HG03135 (cell line): ENCODE measurements around the gene CDK14.

Experiments
- ATAC-seq: cut with Tn5 transposase; IDR thresholded peaks from one replicate; pipeline ENCODE4 v1.9.1; 2021; ENCODE audit warnings: mild to moderate bottlenecking, moderate library complexity; ENCODE audit not compliant: unreplicated experiment

The CDK14 gene

DNA sequence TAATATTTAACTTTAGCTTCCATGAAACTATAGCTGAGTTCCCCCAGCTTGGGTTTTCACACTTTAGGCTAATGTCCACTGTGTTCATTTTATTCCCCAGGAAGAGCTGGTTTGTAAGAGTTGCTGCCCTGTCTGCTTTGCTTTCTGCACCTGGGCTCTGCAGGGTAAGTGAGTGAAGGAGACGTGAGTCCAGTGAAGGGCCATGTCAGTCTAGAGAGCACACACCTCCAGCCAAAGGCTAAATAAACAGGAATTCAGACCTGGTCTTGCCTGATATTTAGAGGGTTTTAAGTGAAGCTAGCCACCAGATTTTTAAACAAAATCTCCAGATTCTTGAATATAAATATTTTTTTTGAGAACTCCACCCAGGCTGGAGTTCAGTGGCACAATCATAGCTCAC, 643.7 kb downstream of the CDK14 start:
- no peak for ATAC-seq

DNA sequence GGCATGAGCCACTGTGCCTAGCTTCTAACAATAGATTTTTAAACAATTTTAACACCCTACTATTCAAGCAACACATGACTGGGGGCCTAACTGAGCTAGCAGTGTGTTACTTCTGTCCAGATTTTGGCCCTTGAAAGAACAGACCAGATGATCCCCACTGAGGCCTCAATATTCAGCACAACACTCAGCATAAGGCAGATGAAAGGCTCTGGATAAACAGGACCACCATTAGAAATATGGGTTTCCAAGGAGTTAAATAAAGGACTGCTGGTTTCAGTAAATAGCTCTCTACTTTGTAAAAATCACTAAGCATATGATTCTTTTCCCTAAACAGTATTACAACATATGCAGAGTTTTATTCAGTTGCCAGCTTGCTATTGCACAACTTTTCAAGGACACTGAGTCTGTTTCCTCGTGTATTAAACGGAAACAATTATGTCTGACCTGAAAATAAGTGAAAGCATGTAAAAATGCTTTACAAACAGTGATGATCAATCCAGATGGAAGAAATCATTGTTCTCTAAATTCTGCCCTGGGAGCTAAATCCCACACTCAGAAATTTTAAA, 644.3 kb downstream of the CDK14 start:
- ATAC-seq: no peak

DNA sequence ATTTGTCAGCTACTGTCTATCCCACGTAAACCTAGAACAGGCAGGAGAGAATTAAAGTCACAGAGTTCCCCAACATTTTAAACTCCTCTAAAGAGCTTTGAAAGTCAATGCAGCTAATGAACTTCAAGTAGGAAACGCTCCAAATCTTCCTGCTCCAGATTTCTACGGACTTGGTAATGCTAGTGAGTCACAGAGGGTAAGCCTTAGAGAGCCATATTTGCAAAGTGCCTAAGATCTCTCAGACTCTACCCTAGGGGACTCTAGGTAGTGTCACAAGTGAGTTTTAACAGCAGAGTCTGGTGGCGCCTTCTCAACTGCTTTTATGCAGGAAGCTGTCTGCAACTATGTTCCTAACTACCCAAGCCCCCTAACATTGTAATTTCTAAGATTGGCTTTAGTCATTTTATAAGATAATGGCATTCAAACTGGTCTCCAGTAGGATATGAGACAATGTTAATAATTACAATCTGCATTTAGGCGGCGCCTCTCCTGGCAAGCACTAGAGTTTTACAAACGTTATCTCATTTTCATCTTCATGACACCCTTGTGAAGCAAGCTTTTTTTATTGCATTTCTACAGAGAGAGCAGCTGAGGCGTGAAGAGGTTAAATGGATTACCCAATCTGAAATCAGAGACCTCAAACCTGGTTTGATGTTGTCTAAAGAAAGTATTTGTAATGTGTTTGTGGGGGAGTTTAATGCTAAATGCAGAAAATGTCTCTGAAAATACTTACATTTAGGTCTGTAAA, 646.1 kb downstream of the CDK14 start:
- ATAC-seq: no peak

DNA sequence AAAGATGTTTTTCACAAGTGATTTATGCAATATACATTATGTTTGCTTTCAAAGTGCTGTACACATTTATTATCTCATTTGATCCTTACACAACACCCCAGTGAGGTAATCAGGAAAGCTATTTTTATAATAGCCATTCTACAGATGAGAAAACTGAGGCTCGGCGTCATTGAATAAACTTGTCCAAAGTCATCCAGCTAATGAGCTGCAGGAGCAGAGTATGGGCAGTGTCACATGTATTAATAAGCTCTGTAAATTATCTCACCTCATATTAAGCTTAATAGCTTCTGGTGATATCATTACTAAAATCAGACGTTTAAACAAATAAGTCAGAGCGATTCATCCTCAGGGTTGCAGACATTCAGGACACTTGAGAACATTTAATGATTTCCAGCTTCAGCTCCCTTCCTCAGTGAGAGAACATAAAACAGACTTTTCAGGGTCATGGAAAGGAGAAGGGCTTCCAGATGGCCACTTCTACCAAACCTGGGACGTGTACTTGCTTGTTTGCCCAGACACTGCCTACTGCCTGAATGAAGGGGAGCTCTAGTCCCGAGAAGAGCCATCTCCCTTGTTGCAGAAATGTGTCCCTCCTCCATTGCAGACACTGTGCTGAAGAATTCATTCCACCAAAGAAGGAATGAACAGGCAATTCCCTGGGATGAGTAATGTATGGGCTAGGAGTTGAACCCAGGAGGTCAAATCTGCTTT, 647.6 kb downstream of the CDK14 start:
- no peak for ATAC-seq

DNA sequence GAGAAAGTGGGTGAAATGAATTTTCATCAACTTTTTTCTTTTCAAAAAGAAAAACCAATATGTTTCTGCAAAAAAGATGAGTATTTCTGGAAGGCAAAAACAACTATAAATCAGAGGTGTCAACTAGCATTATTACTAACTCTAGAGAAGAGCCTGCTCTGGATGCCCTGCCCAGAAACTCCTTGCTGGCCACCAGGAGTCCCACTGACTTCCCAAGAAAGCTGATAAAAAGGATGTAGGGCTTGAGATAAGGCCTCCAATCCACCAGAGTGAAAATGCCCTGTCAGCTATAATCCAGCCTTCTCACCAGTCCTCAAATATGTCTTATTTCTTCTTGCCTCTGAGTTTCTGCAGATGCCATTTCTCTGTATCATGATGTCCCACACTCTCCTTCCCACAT, 651.4 kb downstream of the CDK14 start:
- ATAC-seq: no peak

DNA sequence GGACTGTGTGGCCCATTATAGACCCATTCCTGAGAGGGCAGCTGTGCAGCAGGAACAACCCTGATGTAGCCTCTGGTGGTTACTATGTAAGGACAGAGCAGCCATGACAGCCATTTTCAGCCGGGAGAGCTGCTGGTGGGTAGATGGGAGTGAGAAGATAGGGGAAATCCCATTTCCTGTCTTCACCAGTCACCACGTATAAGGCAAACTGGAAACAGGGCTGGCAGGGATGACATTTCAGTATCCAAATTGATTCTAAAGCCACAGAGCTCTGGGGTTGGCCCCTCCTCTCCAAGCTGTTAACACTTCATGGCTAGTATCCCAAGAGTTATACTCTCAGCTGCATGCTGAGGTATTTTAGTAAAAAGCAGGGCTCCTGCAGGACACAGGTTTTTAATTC, 652.9 kb downstream of the CDK14 start:
- ATAC-seq: no peak

GRCh38 chr7:91249506-91250233, 653.5 kb downstream of the CDK14 start:
- ATAC-seq: no peak

DNA sequence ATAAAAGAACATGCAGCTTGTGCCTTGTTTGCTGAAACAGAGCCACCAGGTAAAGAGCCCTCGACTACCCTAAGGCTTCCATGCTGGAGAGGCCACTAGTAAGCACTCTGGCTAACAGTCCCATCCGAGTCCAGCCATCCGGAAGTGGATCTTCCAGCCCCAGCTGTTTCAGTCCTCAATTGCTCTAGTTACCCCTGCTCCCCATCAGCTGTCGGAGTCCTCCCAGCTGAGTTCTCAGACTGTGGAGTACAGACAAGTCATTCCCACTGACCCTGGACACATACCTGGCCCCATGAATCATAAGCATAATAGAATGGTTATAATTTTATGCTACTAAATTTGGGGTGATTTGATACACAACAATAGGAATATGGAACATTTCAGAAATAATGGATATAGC, 654.6 kb downstream of the CDK14 start:
- no peak for ATAC-seq

- no peak for ATAC-seq
Measured at GRCh38 chr7:91251877-91252276, 655.8 kb downstream of the CDK14 start.
